GM23248 (cell line): ENCODE data around the gene MARK3. TPM values are rescaled to one million over a fixed set of nuclear protein-coding genes. Genes with fewer than 3 reads are reported as not detected.

ENCODE experiments used
- DNase-seq: peaks from one replicate; pipeline ENCODE4 v3.0.0-alpha.2; 2015
- H2AFZ ChIP-seq: fragments of 200-600 bp; sonication (generic); 2 replicates; pipeline ENCODE4 v1.6.1; 2016; ENCODE audit warnings: antibody characterized with exemption
- H3F3A ChIP-seq: fragments of 200-600 bp; sonication (generic); 2 replicates; pipeline ENCODE4 v1.6.1; 2016; ENCODE audit warnings: mild to moderate bottlenecking, antibody characterized with exemption, mixed run types; ENCODE audit not compliant: insufficient read depth
- H3K27ac ChIP-seq: fragments of 200-600 bp; sonication (generic); 2 replicates; pipeline ENCODE4 v1.5.1; 2016; ENCODE audit warnings: mild to moderate bottlenecking
- H3K27me3 ChIP-seq: fragments of 200-600 bp; sonication (generic); replicated peaks from 2 replicates; pipeline ENCODE4 v1.6.1; 2016; ENCODE audit warnings: mild to moderate bottlenecking; ENCODE audit not compliant: insufficient read depth
- H3K36me3 ChIP-seq: fragments of 200-600 bp; sonication (generic); 2 replicates; pipeline ENCODE4 v1.6.1; 2016; ENCODE audit warnings: low read depth, mild to moderate bottlenecking
- H3K4me1 ChIP-seq: fragments of 200-600 bp; sonication (generic); 2 replicates; pipeline ENCODE4 v1.6.1; 2016; ENCODE audit warnings: mild to moderate bottlenecking; ENCODE audit not compliant: insufficient read depth
- H3K4me2 ChIP-seq: fragments of 200-600 bp; sonication (generic); one replicate; pipeline ENCODE4 v1.6.1; 2016; ENCODE audit warnings: mild to moderate bottlenecking; ENCODE audit not compliant: unreplicated experiment
- H3K4me3 ChIP-seq: fragments of 200-600 bp; sonication (generic); 2 replicates; pipeline ENCODE4 v1.5.1; 2016; ENCODE audit warnings: mild to moderate bottlenecking
- H3K79me2 ChIP-seq: fragments of 200-600 bp; sonication (generic); 2 replicates; pipeline ENCODE4 v1.6.1; 2016; ENCODE audit warnings: mild to moderate bottlenecking; ENCODE audit not compliant: insufficient read depth
- H3K9ac ChIP-seq: fragments of 200-600 bp; sonication (generic); 2 replicates; pipeline ENCODE4 v1.6.1; 2016; ENCODE audit warnings: mild to moderate bottlenecking
- H3K9me2 ChIP-seq: fragments of 200-600 bp; sonication (generic); 2 replicates; pipeline ENCODE4 v1.6.1; 2016; ENCODE audit warnings: mixed run types, mild to moderate bottlenecking, moderate library complexity; ENCODE audit not compliant: insufficient read depth
- H3K9me3 ChIP-seq: fragments of 200-600 bp; sonication (generic); one replicate; pipeline ENCODE4 v1.6.1; 2017; ENCODE audit warnings: low read depth
- H4K20me1 ChIP-seq: fragments of 200-600 bp; sonication (generic); 2 replicates; pipeline ENCODE4 v1.6.0; 2016; ENCODE audit not compliant: insufficient read depth
- EZH2 ChIP-seq: fragments of 200-600 bp; sonication (generic); IDR thresholded peaks from 2 replicates; pipeline ENCODE4 v1.6.1; 2018; ENCODE audit warnings: antibody characterized with exemption, mild to moderate bottlenecking; ENCODE audit not compliant: insufficient read depth, poor library complexity, severe bottlenecking
- EZH2phosphoT487 ChIP-seq: fragments of 200-600 bp; sonication (generic); IDR thresholded peaks from 2 replicates; pipeline ENCODE4 v1.6.1; 2018; ENCODE audit warnings: antibody characterized with exemption, moderate library complexity, mild to moderate bottlenecking, low read depth; ENCODE audit not compliant: insufficient read depth
- WGBS, 2 experiments: methylation state at CpG; one replicate each; pipeline ENCODE4 v1.1.6; 2015 to 2017; ENCODE audit warnings: low lambda C conversion rate in 2 of 2, low coverage in 1 of 2; ENCODE audit errors: missing lambda C conversion rate in 2 of 2; 5-methylcytosine and 5-hydroxymethylcytosine counted together
- in situ Hi-C: fragments of 300-500 bp; cut with MboI; formaldehyde crosslinking; loops from 2 replicates; pipeline ENCODE4 v1.15.0; 2020
- polyA plus RNA-seq: library from polyadenylated mRNA; unstranded; fragments of >200 nt; fragmentation: Nextera tagmentation; extraction: Ambion mirVana; gene quantifications from 2 replicates; pipeline ENCODE4 v1.2.1, GENCODE V29; 2016
- total RNA-seq: library from RNA; depleted of rRNA; stranded (reverse); fragments of >200 nt; shearing (Covaris generic); gene quantifications from 2 replicates; pipeline ENCODE4 v1.2.3, GENCODE V29; 2014

The MARK3 gene
- total and polyA plus RNA-seq, 2 experiments from 2014 or later = 32.9 to 80.6 TPM

GRCh38 chr14:103367995-103368394, 17.2 kb upstream of the MARK3 start:
- H3K4me1 ChIP-seq = peaks cover 15% of the 10 kb centered on the region
- H3K9me3 ChIP-seq = peaks cover 4% of the 10 kb centered on the region
- no peaks in the 10 kb centered on the region for H3K9me2 ChIP-seq
- H3K79me2 ChIP-seq = no peaks in the 10 kb centered on the region
- peaks cover 7% of the 10 kb centered on the region; the same call in 1 of the 2 replicates for H3F3A ChIP-seq
- H2AFZ ChIP-seq = peak overlapping the region; percentile 90
- peak overlapping the region; percentile 49 for H3K27ac ChIP-seq
- H4K20me1 ChIP-seq = no peaks in the 10 kb centered on the region
- no peaks in the 10 kb centered on the region for H3K27me3 ChIP-seq
- no peak overlapping the region for H3K4me3 ChIP-seq
- H3K36me3 ChIP-seq = no peaks in the 10 kb centered on the region
- TF ChIP-seq EZH2phosphoT487 = no peak
- TF ChIP-seq EZH2 = no peak
- H3K4me2 ChIP-seq = no peak overlapping the region
- DNase-seq = peak; percentile 49
- in situ Hi-C loops = no loop called here
- peak overlapping the region; percentile 35; the same call in 1 of the 2 replicates for H3K9ac ChIP-seq
- 32 to 38% methylated on average over 4 of the region's 4 CpGs for WGBS, 2 experiments

GRCh38 chr14:103370087-103370486, 15.1 kb upstream of the MARK3 start:
- TF ChIP-seq EZH2phosphoT487 (no peak), EZH2 (no peak)
- WGBS, 2 experiments = 93 to 97% methylated on average over 3 of the region's 3 CpGs

DNA sequence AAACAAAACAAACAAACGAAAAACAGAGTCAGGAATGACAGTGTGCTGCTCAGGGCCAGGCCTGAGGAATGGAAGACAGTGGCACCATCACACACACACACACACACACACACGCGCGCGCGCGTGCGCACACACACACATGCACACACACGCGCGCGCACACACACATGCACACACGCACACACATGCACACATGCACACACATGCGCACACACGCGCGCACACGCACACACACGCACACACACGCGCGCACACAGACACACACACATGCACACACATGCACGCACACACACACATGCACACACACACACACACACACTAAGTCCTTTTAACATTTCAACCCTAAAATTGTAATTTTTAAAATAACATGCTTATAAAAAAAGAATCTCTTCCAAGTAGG, 13.2 kb upstream of the MARK3 start:
- Histone ChIP-seq H2AFZ (0 out of 2 replicates have a peak overlapping the region, but pooled peaks have one; percentile 0), H3K9ac (peak overlapping the region; percentile 18; the same call in 1 of the 2 replicates)

More at GRCh38 chr14:103370087-103370486, 15.1 kb upstream of the MARK3 start:
- H3K9me2 ChIP-seq = no peaks in the 10 kb centered on the region
- in situ Hi-C loops = no loop called here
- DNase-seq = no peak
- H3K79me2 ChIP-seq = no peaks in the 10 kb centered on the region
- H3K36me3 ChIP-seq = no peaks in the 10 kb centered on the region
- no peaks in the 10 kb centered on the region for H4K20me1 ChIP-seq
- no peaks in the 10 kb centered on the region for H3K27me3 ChIP-seq
- no peak overlapping the region for H3K9ac ChIP-seq
- H3F3A ChIP-seq = peaks cover 10% of the 10 kb centered on the region; the same call in 1 of the 2 replicates
- H3K4me2 ChIP-seq = no peak overlapping the region
- H3K27ac ChIP-seq = no peak overlapping the region
- no peaks in the 10 kb centered on the region for H3K9me3 ChIP-seq
- peaks cover 17% of the 10 kb centered on the region for H3K4me1 ChIP-seq
- no peak overlapping the region for H3K4me3 ChIP-seq
- H2AFZ ChIP-seq = no peak overlapping the region

DNA sequence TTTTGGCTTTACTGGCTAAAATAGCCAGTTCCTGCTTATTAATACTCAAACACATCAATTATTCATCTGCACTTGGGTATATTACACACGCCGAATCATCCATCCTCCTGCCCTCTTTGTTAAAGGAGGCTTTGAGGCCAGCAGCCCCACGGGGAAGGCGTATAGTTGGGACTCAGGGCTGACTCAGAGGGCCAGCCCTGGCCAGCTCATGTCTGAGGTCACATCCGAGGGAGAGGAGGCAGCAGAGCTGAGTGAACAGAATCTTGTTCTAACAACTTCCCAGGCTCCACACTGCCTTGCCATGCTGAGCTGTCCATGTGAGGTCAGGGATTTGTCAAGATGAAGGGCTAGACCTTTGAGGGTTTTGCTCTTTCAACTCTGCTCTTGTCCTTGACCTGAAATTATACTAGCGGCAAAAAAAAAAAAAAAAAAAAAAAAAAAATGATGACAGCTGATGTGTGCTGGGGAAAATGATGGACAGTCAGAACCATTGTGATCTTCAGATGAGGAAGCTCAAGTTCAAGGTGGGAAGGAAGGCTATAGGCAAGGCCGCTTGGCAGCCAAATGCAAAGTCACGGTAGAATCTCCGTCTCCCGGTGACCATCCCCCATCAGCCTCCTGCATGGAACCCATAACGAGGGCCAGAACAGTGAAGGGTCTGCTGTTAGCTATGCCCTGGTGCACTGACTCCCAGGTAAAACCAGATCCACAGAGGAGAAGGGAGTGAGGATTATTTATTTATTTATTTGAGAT, 12.5 kb upstream of the MARK3 start:
- Histone ChIP-seq H3K4me1 (peaks cover 15% of the 10 kb centered on the region), H3F3A (peaks cover 10% of the 10 kb centered on the region; the same call in 1 of the 2 replicates), H3K27ac (peak overlapping the region; percentile 77), H4K20me1 (no peaks in the 10 kb centered on the region), H3K9me2 (no peaks in the 10 kb centered on the region), H3K9ac (peak overlapping the region; percentile 40), H3K4me3 (peak overlapping the region; percentile 9; the same call in 1 of the 2 replicates), H2AFZ (0 out of 2 replicates have a peak overlapping the region, but pooled peaks have one; percentile 0), H3K4me2 (peak overlapping the region; percentile 13), H3K79me2 (no peaks in the 10 kb centered on the region), H3K9me3 (no peaks in the 10 kb centered on the region), H3K27me3 (no peaks in the 10 kb centered on the region), H3K36me3 (no peaks in the 10 kb centered on the region)
- in situ Hi-C loops = no loop called here
- DNase-seq = peak; percentile 99
- TF ChIP-seq EZH2phosphoT487 (no peak), EZH2 (no peak)
- 32 to 33% methylated on average over 11 of the region's 11 CpGs for WGBS, 2 experiments

More for the DNA sequence above, 13.2 kb upstream of the MARK3 start:
- H3K27me3 ChIP-seq = no peaks in the 10 kb centered on the region
- H3K36me3 ChIP-seq = no peaks in the 10 kb centered on the region
- no peaks in the 10 kb centered on the region for H4K20me1 ChIP-seq
- peaks cover 10% of the 10 kb centered on the region; the same call in 1 of the 2 replicates for H3F3A ChIP-seq
- no peak for TF ChIP-seq EZH2
- TF ChIP-seq EZH2phosphoT487 = no peak
- in situ Hi-C loops = no loop called here
- no peaks in the 10 kb centered on the region for H3K9me2 ChIP-seq
- no peaks in the 10 kb centered on the region for H3K79me2 ChIP-seq
- peaks cover 17% of the 10 kb centered on the region for H3K4me1 ChIP-seq
- 62 to 88% methylated on average over 2 to 23 of the region's 23 CpGs for WGBS, 2 experiments
- H3K4me2 ChIP-seq = peak overlapping the region; percentile 13
- H3K9me3 ChIP-seq = no peaks in the 10 kb centered on the region
- DNase-seq = no peak
- H3K4me3 ChIP-seq = peak overlapping the region; percentile 9; the same call in 1 of the 2 replicates
- H3K27ac ChIP-seq = peak overlapping the region; percentile 77
